ENCODE measurements around the gene SCARB2. TPM values are rescaled to one million over a fixed set of nuclear protein-coding genes. Genes with fewer than 3 reads are reported as not detected.

SCARB2 gene
- total RNA-seq, 1 experiment from 2014 or later = 51.3 TPM

DNA sequence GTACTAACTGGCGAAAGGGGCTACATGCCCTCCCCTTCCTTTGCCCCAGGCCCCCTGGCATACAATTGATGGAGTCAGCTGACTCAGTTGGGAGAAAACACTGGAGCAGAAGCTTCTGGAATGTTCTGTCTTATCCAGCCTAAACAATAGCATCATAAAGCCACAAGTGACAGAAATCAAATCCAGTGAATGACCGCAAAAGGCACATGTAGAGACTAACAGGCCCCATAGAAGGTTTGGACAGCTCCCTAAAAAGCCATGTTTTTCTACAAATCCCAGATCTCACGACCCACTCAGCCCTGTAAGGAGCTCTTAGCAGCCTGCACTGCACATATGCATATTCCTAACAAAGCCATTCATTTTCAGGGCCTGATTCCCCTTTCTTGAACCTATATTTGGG, 25.1 kb downstream of the SCARB2 start:
- TF ChIP-seq, protein P1, sequence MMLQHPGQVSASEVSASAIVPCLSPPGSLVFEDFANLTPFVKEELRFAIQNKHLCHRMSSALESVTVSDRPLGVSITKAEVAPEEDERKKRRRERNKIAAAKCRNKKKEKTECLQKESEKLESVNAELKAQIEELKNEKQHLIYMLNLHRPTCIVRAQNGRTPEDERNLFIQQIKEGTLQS (IDR thresholded peaks at IDR 0.05) = no peak
- no peak for TF ChIP-seq EGR1 (IDR thresholded peaks at IDR 0.05; ENCODE audit: low read depth)
- TF ChIP-seq YY1 (IDR thresholded peaks at IDR 0.05; ENCODE audit: extremely low read depth, insufficient replicate concordance, low read depth, low read length) = no peak
- TF ChIP-seq ELF1 (IDR thresholded peaks at IDR 0.05; ENCODE audit: borderline replicate concordance, low read depth) = no peak
- no peak for TF ChIP-seq POLR2AphosphoS5 (IDR thresholded peaks at IDR 0.05; ENCODE audit: low read depth, low read length)
- TF ChIP-seq EZH2phosphoT487 (IDR thresholded peaks at IDR 0.05; ENCODE audit: borderline replicate concordance) = no peak
- TF ChIP-seq, protein P2, sequence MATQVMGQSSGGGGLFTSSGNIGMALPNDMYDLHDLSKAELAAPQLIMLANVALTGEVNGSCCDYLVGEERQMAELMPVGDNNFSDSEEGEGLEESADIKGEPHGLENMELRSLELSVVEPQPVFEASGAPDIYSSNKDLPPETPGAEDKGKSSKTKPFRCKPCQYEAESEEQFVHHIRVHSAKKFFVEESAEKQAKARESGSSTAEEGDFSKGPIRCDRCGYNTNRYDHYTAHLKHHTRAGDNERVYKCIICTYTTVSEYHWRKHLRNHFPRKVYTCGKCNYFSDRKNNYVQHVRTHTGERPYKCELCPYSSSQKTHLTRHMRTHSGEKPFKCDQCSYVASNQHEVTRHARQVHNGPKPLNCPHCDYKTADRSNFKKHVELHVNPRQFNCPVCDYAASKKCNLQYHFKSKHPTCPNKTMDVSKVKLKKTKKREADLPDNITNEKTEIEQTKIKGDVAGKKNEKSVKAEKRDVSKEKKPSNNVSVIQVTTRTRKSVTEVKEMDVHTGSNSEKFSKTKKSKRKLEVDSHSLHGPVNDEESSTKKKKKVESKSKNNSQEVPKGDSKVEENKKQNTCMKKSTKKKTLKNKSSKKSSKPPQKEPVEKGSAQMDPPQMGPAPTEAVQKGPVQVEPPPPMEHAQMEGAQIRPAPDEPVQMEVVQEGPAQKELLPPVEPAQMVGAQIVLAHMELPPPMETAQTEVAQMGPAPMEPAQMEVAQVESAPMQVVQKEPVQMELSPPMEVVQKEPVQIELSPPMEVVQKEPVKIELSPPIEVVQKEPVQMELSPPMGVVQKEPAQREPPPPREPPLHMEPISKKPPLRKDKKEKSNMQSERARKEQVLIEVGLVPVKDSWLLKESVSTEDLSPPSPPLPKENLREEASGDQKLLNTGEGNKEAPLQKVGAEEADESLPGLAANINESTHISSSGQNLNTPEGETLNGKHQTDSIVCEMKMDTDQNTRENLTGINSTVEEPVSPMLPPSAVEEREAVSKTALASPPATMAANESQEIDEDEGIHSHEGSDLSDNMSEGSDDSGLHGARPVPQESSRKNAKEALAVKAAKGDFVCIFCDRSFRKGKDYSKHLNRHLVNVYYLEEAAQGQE (IDR thresholded peaks at IDR 0.05; ENCODE audit: low read depth) = no peak
- TF ChIP-seq SRF (IDR thresholded peaks at IDR 0.05; ENCODE audit: low read depth) = no peak
- no peak for TF ChIP-seq RAD21 (IDR thresholded peaks at IDR 0.05; ENCODE audit: low read depth)
- no peak for TF ChIP-seq CBX3 (IDR thresholded peaks at IDR 0.05; ENCODE audit: low read depth)
- TF ChIP-seq ZNF274 (IDR thresholded peaks at IDR 0.05; ENCODE audit: low read depth, low read length) = no peak
- TF ChIP-seq SP1 (IDR thresholded peaks at IDR 0.05; ENCODE audit: low read depth) = no peak
- TF ChIP-seq JUND (IDR thresholded peaks at IDR 0.05) = no peak
- no peak for TF ChIP-seq FOSL1 (IDR thresholded peaks at IDR 0.05; ENCODE audit: low read depth)
- TF ChIP-seq CEBPB (IDR thresholded peaks at IDR 0.05; ENCODE audit: low read depth) = no peak
- TF ChIP-seq EZH2 (IDR thresholded peaks at IDR 0.05) = no peak
- no peak for TF ChIP-seq SIN3A (IDR thresholded peaks at IDR 0.05; ENCODE audit: low read depth)
- TF ChIP-seq TCF7L2 (IDR thresholded peaks at IDR 0.05; ENCODE audit: borderline replicate concordance, extremely low read depth, insufficient read depth, insufficient read length) = no peak
- no peak for TF ChIP-seq ZFX (IDR thresholded peaks at IDR 0.05)
- Histone ChIP-seq H3K27me3 (ENCODE audit: insufficient read depth, low read length) (no peaks in the 10 kb centered on the region), H3K4me1 (ENCODE audit: control insufficient read depth in 1 of 2, insufficient read depth in 2 of 2, low read length in 2 of 2) (no peaks in the 10 kb centered on the region), H2AFZ (ENCODE audit: low read depth, low read length, poor library complexity, severe bottlenecking) (no peak overlapping the region), H3K4me3 (replicated peaks in 1 of 2; ENCODE audit: low read depth in 1 of 2, low read length in 2 of 2) (no peak overlapping the region), H3K27ac (ENCODE audit: low read depth, low read length) (no peak overlapping the region), H3K9ac (ENCODE audit: low read length) (no peak overlapping the region), H3K9me2 (ENCODE audit: insufficient read depth) (no peaks in the 10 kb centered on the region), H3K4me2 (ENCODE audit: low read length) (no peak overlapping the region), H4K20me1 (ENCODE audit: insufficient read depth) (no peaks in the 10 kb centered on the region), H3K9me3 (ENCODE audit: control insufficient read depth in 1 of 2, insufficient read depth in 1 of 2, low read depth in 1 of 2, low read length in 2 of 2) (no peaks in the 10 kb centered on the region), H3K36me3 (ENCODE audit: control insufficient read depth in 1 of 2, insufficient read depth in 2 of 2, low read length in 2 of 2) (peaks cover 0 to under 1% of the 10 kb centered on the region in 2 experiments; a peak in 1 of 4 replicates), H3K79me2 (ENCODE audit: insufficient read depth, low read length) (no peaks in the 10 kb centered on the region)
- intact Hi-C loops (cut with micrococcal nuclease) = no loop called here
- ChIA-PET RAD21 (ENCODE audit: low non-redundant PET in 1 of 2, low total read pairs in 2 of 2, uncharacterized antibody in 2 of 2, unreplicated experiment in 2 of 2) (no interaction called here), CTCF (interaction anchor here (2.3 kb wide), 1 partner anchor 9 kb away, joined by 10 read pairs; no protein-coding TSS in a partner anchor), POLR2A (no interaction called here)
- no peak for DNase-seq (ENCODE audit: low read depth, low spot score)
- ATAC-seq = no peak
- no TSS peak for BruUV-seq (replicated peaks)

Data from HCT116 (cell line).